NT2/D1 (cell line): ENCODE measurements around the gene CD48.

Experiments used
- DNase-seq: peaks from one replicate; pipeline ENCODE4 v3.0.0-alpha.2; 2011; ENCODE audit warnings: low read depth, low spot score
- H3K27me3 ChIP-seq: 2 replicates; pipeline ENCODE4 v1.6.0; 2011; ENCODE audit warnings: mild to moderate bottlenecking; ENCODE audit not compliant: insufficient read length, insufficient read depth
- H3K36me3 ChIP-seq: 2 replicates; pipeline ENCODE4 v1.6.1; 2011; ENCODE audit warnings: mild to moderate bottlenecking, low read length, mixed read lengths; ENCODE audit not compliant: insufficient read depth, insufficient read length
- H3K4me1 ChIP-seq: 2 replicates; pipeline ENCODE4 v1.5.1; 2011; ENCODE audit not compliant: insufficient read depth, insufficient read length
- H3K4me3 ChIP-seq: 2 replicates; pipeline ENCODE4 v1.5.1; 2011; ENCODE audit warnings: low read depth; ENCODE audit not compliant: insufficient read length
- H3K9ac ChIP-seq: 2 replicates; pipeline ENCODE4 v1.6.0; 2011; ENCODE audit warnings: low read depth; ENCODE audit not compliant: insufficient read length
- H3K9me3 ChIP-seq: 2 replicates; pipeline ENCODE4 v1.5.1; 2011; ENCODE audit warnings: mild to moderate bottlenecking, low read length; ENCODE audit not compliant: insufficient read depth
- SUZ12 ChIP-seq: IDR thresholded peaks from 2 replicates; pipeline ENCODE4 v1.6.1; 2011; ENCODE audit not compliant: insufficient read length, insufficient read depth; ENCODE audit errors: extremely low read depth
- YY1 ChIP-seq: IDR thresholded peaks from 2 replicates; pipeline ENCODE4 v1.6.1; 2011; ENCODE audit not compliant: insufficient read length, insufficient read depth
- ZNF274 ChIP-seq: IDR thresholded peaks from 2 replicates; pipeline ENCODE4 v1.6.1; 2011; ENCODE audit warnings: mild to moderate bottlenecking, low read depth, low read length

The CD48 gene

DNA sequence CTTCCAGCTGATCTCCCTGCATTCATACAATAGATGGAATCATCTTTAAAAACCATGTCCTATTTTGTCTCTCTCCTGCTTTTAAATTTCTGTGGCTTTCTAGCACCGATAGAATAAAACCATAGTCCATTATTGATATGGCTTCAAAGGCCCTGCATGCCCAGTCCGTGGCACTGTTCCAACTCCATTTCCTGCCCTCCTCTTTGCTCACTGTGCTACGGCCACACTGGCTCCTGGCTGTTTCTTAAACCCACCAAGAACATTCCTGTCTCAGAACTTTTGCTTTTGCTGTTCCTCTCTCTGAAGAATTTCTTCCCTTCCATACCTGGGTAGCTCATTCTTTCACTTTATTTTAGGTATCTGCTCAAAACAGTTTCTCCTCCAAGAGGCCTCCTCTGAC lies 72.0 kb downstream of the CD48 start:
- H3K36me3 ChIP-seq = no peaks in the 10 kb centered on the region
- no peak overlapping the region for H3K9ac ChIP-seq
- peaks cover 6% of the 10 kb centered on the region for H3K4me1 ChIP-seq
- no peaks in the 10 kb centered on the region for H3K27me3 ChIP-seq
- DNase-seq = no peak
- H3K4me3 ChIP-seq = no peak overlapping the region
- TF ChIP-seq YY1 (no peak), ZNF274 (no peak), SUZ12 (no peak)
- H3K9me3 ChIP-seq = no peaks in the 10 kb centered on the region

DNA sequence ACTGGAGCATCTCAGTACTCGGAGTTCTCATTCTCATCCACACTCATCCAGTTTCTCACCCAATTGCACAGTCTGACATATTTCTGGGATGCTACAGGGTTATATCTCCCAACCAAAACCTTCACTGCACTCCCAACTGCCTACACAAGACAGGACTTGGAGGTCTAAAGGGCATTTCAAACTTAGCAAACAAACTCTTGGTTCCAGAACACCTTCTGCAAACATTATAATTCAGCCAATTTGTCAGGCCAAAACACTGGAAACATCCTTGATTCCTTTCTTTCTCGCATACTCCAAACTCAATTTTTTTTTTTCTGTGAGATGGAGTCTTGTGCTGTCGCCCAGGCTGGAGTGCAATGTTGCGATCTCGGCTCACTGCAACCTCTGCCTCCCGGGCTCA lies 72.7 kb downstream of the CD48 start:
- DNase-seq = no peak
- Histone ChIP-seq H3K36me3 (no peaks in the 10 kb centered on the region), H3K9ac (no peak overlapping the region), H3K4me3 (no peak overlapping the region), H3K4me1 (peaks cover 6% of the 10 kb centered on the region), H3K27me3 (no peaks in the 10 kb centered on the region), H3K9me3 (no peaks in the 10 kb centered on the region)
- no peak for TF ChIP-seq ZNF274
- no peak for TF ChIP-seq SUZ12
- no peak for TF ChIP-seq YY1

DNA sequence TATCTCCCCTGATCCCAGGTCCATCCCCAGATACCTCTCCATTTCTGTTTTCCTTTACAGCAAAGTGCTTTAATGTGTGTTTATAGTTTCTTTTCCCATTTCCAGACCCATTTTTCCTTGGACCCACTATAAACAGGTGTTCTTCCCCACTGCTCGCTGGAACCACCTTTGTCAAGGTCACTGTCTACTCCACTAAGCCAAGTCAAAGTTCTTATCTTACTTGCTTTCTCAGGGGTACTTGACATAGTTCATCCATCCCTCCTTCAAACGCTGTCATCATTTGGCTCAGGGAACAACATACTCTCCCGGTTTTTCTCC lies 73.1 kb downstream of the CD48 start:
- no peaks in the 10 kb centered on the region for H3K36me3 ChIP-seq
- no peak overlapping the region for H3K4me3 ChIP-seq
- no peaks in the 10 kb centered on the region for H3K9me3 ChIP-seq
- no peak overlapping the region for H3K9ac ChIP-seq
- TF ChIP-seq SUZ12 (no peak), YY1 (no peak), ZNF274 (no peak)
- H3K4me1 ChIP-seq = peaks cover 6% of the 10 kb centered on the region
- no peaks in the 10 kb centered on the region for H3K27me3 ChIP-seq
- DNase-seq = no peak

DNA sequence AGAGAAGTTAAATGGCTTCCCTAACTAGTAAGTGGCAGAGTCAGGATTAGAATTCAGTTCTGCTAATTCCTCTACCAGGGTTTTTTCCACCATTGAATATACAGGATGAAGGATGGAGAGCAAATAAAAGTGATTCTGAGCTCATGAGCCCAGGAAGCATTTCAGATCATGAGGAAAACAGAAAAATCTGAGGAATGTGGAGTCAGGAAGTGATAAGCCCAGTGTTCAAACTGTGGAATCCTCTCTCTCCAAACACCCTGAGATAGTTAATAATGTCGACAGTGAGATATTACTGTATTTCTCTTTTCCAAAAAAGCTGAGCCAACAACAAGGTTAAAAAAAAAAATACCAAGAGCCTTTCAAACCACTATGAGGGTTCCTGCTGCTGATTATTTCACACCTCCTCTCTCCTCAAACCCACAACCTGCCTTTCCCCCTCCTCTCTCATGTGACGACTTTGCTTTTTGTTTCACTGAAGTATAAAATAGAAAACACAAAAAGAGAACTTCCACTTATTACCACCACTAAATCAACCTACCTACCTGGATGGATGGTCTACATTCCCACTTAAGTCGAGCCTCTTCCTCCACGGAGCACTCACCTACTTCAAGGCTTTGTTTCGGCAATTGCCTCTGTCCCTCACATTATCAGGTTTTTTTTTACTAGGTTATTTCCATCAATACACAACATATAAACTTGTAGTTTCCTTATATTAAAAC lies 73.6 kb downstream of the CD48 start:
- no peaks in the 10 kb centered on the region for H3K9me3 ChIP-seq
- DNase-seq = no peak
- no peak overlapping the region for H3K9ac ChIP-seq
- H3K27me3 ChIP-seq = no peaks in the 10 kb centered on the region
- H3K4me3 ChIP-seq = no peak overlapping the region
- H3K4me1 ChIP-seq = peaks cover 6% of the 10 kb centered on the region
- H3K36me3 ChIP-seq = no peaks in the 10 kb centered on the region
- no peak for TF ChIP-seq ZNF274
- no peak for TF ChIP-seq SUZ12
- no peak for TF ChIP-seq YY1

DNA sequence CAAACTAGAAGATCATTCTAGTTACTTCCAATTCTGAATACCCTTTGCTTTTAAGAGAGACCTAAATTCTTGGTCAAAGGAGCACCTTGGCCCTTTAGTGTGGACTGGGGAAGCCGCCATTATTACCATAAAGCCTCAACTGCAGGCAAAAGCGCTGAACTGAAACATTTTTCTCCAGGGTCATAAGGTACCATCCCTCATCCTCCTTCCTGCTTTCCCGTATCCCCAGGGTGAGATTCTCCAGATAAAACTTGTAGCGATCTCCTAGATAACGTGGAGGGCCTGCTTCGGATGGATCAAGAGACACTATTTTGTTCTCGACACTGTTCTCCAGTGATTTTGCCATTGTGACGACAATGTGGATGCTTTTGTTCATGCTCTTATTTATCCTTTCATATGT lies 74.6 kb downstream of the CD48 start:
- H3K36me3 ChIP-seq = no peaks in the 10 kb centered on the region
- no peak for TF ChIP-seq SUZ12
- no peak for TF ChIP-seq ZNF274
- TF ChIP-seq YY1 = no peak
- peaks cover 6% of the 10 kb centered on the region for H3K4me1 ChIP-seq
- no peak for DNase-seq
- 0 out of 2 replicates have a peak, but pooled peaks cover 3% of the 10 kb centered on the region for H3K9me3 ChIP-seq
- no peak overlapping the region for H3K9ac ChIP-seq
- no peak overlapping the region for H3K4me3 ChIP-seq
- no peaks in the 10 kb centered on the region for H3K27me3 ChIP-seq

DNA sequence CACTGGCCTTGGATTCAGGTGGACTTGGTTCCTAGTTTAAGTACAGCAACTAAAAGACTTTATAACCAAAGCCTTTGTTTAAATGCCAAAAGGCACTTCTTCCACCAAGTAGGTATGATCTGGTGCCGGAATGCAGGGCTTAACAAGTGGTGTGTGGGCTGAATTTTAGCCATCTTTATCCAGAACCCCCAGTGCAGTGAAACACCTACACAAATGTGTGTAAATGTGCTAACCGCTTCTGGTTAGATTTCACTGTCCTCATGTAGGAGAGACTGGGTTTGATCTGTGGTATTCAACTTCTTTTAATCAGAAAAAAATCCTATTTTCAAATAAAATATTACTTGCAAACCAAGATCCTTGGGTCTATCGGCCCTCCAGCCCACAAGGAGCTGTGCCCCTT lies 75.1 kb downstream of the CD48 start:
- Histone ChIP-seq H3K4me1 (peaks cover 6% of the 10 kb centered on the region), H3K4me3 (no peak overlapping the region), H3K9me3 (0 out of 2 replicates have a peak, but pooled peaks cover 5% of the 10 kb centered on the region), H3K36me3 (no peaks in the 10 kb centered on the region), H3K9ac (no peak overlapping the region), H3K27me3 (no peaks in the 10 kb centered on the region)
- no peak for TF ChIP-seq ZNF274
- no peak for TF ChIP-seq SUZ12
- no peak for DNase-seq

DNA sequence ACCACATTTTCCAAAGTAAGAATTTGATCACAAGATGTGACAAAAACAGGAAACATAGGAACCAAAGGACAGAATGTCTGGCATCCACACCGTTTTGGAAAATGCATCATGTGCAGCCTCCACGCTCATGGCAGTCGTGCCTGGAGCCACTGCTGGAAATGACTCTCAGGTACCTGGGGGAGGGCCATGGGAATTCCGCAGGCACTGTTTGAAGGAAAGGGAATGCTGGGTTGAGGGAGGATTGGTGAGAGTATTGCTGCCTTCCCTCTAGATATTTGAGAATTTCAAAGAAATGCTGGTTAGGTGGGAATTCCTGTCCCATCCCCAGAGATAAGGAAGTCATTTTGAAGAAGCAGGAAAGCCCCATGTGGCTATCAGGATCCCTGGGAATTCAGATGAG lies 75.5 kb downstream of the CD48 start:
- no peaks in the 10 kb centered on the region for H3K27me3 ChIP-seq
- H3K36me3 ChIP-seq = no peaks in the 10 kb centered on the region
- no peak overlapping the region for H3K4me3 ChIP-seq
- no peak for TF ChIP-seq SUZ12
- TF ChIP-seq YY1 = no peak
- TF ChIP-seq ZNF274 = no peak
- H3K9ac ChIP-seq = no peak overlapping the region
- H3K4me1 ChIP-seq = peaks cover 6% of the 10 kb centered on the region
- no peak for DNase-seq
- 0 out of 2 replicates have a peak, but pooled peaks cover 5% of the 10 kb centered on the region for H3K9me3 ChIP-seq
